HG03139 (cell line): ENCODE results near the gene CAND1.

Source experiments
- ATAC-seq: cut with Tn5 transposase; IDR thresholded peaks from one replicate; pipeline ENCODE4 v1.9.1; 2021; ENCODE audit not compliant: unreplicated experiment

Gene CAND1

GRCh38 chr12:67268896-67269632, at the start of gene CAND1:
TSS of gene CAND1 (plus strand) at chr12:67269358. CDS start at chr12:67269718, 360 bp downstream.
- peak; percentile 71 for ATAC-seq

- no peak for ATAC-seq
Observed at GRCh38 chr12:67220065-67220464, 49.1 kb upstream of the CAND1 start.

GRCh38 chr12:67222302-67222701, 46.9 kb upstream of the CAND1 start:
- ATAC-seq = no peak

GRCh38 chr12:67223225-67223624, 45.9 kb upstream of the CAND1 start:
- no peak for ATAC-seq

GRCh38 chr12:67237231-67237630, 31.9 kb upstream of the CAND1 start:
- no peak for ATAC-seq

DNA sequence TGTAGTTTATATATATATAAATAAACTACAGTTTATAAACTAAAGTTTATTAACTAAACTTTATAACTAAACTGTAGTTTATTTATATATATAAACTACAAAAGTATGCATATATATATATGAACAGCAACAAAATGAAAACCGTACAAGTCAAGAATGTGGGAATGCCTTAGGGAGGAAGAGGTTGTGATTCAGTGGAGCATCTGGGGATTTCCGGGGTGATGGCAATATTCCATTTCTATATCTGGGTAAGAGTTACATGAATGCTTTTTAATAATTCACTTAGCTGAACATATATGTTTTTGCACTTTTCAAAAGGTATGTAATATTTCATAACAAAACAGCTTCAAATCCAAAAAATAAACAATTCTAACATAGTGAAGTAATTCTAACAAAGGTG, 30.1 kb upstream of the CAND1 start:
- ATAC-seq = no peak

DNA sequence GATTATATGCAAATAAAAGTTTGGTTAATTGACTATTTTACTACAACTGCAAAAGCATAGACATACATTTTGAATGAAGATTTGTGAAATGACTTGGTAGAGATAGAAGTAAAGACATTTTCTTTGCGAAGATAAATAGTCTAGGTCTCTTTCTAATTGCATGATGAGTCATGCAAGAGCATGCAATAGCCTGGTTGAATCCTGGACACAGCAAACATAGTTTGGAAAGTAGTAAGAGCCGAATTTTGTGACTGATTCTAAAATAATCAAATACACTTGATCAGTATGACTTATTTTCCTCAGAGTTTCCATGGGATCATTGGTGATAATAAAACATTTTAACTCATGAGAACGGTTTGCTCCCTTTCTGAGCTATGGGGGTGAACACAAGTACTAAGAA, 27.7 kb upstream of the CAND1 start:
- no peak for ATAC-seq

DNA sequence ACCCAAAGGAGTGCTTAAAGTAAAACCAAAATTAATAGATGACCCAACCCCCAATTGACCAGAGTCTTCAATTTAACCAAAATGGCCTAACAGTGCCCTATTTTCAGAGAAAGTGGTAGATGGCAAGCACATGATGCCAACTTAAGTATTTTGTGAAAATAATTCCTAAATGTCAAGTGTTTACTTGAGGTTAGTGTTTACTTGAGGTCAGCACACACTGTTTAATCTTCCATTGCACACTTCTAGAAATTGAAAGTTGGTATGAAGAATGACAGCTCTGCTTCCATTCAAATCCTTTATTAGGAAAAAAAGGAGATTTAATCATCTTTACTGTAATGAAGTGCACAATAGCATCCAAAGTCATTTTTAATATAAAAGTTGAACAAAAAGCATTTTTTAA, 25.9 kb upstream of the CAND1 start:
- no peak for ATAC-seq

DNA sequence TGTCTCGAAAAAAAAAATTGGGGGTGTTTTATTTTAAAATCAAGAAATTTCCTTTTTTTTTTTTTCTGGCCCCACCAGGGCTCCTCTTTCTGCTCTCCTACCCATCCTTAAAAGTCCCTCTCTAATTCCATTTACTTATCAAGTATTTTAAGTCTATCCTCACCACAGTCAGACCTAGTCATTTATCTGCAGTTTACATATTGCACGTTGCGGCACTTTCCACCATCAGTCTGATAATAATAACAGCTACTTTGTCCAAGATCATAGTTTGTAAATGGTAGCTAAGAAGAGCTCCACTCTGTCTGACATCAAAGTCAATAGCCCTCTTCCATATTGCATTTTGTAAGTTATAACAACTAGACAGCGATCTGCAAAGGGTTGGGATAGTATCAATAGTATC, 23.6 kb upstream of the CAND1 start:
- no peak for ATAC-seq

GRCh38 chr12:67251012-67251411, 18.1 kb upstream of the CAND1 start:
- ATAC-seq = no peak

GRCh38 chr12:67254372-67255026, 14.7 kb upstream of the CAND1 start:
- no peak for ATAC-seq

DNA sequence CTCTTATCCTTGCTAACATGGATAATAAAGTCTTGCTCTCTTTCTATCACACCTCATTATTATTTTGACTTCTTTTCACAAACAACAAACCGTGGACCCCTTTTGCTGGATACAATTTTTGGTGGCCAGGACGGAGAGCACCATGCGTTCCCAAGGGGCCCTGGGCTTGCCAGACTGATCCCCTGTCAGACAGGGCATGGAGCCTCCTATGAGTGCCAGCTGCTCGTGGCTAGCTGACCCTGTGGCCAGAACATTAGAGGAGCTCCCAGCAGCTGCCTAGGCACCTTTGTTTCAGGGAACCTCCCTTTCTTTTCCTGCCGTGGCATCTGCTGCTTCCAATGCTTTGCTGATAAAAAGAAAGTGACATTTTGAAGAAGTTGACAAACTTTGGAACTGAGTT, 12.5 kb upstream of the CAND1 start:
- ATAC-seq = no peak

DNA sequence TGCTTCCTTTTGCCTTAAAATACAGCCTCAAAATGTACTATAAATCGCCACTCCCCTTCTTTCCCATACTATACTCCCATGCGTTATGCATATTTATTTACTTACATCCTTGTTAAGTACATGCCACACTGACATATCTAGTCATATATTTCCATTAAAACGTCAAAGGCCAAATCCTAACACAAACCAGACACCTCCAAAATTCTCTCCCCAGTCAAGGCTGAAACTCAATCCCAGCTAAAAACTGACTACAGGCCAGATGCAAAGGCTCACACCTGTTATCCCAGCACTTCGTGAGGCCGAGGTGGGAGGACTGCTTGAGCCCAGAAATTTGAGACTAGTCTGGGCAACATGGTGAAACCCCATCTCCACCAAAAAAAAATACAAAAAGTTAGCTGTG, 5.7 kb upstream of the CAND1 start:
- ATAC-seq = no peak

DNA sequence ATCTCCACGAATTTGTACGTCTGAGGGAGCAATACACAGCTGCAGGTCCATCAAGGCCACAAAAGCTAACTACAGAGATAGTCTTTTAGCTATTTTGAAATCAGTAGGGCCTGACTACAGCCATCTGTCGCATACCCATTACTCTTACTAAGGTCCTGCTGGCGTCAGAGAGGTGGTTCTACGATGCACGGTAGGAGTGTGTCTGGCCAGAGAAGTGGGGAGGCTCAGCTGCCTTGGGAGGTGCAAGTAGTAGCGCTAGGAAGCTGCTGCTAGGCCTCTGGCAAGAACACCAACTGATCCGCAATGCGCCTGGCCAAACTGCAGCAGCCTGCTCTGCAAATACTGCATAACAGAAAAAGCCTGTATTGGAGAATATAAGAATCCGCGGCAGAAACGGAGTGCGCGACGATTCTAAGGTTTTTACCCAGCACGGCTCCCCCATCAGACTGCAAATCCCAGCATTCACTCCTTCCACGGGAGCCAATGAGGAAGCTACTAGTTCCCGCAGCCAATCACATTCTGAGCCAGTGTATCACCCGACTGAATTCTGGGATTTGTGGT, 743 bp upstream of the CAND1 start:
- ATAC-seq = peak; percentile 75

DNA sequence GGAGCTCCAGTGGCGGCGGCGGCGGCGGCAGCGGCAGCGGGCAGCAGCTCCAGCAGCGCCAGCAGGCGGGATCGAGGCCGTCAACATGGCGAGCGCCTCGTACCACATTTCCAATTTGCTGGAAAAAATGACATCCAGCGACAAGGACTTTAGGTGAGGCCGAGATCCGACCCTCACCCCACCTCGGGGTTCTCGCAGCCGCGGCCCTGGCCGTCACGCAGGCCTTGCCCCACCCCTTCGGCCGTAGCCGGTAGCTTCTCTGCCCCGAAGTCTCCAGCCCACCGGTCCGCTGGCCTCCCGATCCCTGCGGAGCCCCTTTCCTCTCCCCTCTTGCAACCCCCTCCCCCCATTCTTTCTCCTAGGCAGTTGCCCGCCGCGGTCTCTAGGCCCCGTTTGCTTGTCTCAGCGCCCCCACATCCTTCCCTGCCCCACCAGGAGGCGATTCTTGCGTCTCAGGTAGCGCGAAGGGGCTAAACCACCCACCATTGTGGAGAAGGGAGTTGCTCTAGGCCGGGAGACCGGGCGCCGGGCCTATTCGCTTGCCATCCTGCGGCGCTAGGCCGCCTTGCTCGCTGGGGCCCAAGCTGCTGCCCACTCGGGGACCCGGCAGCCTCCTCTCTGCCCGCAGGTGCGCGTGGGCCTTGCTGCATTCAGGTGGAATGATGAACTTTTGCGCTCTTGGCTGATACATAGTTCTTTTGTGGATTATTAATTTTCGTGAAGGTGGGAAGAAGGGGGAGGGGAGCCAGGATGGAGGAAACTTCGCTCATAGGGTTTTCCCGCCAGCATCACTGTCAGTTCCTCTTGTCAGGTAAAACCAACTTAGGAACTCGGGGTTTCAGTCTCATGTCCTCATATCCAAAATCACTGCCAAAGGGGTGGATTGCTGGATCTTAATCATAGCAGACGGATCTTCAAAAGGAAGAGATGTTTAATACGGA, 745 bp downstream of the CAND1 start:
- ATAC-seq = peak; percentile 6

DNA sequence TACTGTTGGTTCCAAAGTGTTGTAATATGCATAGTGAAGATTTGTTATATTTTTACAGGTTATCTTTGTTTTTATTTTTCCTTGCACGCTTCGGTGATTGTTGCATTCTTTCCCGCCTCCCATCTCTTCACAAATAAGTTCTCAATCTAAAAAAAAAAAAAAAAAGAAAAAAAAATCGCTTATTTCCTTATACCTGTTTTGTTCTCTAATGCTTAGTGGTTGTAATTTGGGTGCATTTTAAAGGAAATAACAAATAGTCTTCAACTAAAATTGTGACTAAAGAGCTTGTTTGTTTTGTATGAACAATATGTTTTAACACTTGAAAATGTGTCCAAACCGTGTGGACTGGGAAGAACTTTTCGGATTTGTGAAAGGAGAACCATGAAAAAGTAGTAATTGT, 1.5 kb downstream of the CAND1 start:
- no peak for ATAC-seq

GRCh38 chr12:67271976-67272375, 2.8 kb downstream of the CAND1 start:
- no peak for ATAC-seq

DNA sequence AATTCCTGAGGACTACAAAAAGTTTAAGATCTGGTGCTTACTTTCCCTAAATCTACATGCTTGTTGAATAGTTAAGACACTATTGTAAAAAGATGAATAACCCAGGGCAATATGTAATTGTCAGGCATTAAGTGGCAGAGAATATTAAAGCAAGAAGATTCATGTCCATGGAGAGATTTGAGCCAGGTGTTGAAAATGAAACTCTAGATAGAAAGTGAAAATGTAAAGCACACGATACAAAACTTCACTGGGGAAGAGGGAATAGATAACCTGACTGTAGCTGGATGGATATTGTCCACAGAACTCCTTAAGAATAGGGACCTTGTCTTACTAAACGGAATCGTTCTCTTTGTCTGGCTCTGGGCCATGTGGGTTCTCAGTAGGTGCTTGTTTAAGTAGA, 5.0 kb downstream of the CAND1 start:
- ATAC-seq = no peak

DNA sequence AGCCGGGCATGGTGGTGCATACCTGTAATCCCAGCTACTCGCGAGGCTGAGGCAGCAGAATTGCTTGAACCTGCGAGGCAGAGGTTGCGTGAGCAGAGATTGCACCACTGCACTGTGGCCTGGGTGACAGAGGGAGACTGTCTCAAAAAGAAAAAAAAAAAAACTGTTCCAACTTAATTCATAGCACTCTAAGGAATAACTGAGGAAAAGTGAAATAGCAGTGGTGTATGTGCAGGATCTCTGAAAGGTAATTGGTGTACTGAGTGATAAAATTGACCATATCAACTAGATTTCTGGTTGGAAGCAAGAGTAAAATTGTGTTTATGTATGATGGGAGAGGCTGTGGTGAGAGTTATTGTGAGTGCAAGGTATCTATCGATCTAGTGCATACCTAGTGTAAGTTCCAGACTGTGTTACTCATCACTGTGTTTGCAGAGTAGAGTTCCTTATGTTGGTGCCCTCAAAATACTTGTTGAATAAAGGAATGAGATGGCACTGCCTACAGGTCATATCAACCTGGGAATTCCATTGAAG, 6.3 kb downstream of the CAND1 start:
- ATAC-seq = no peak

DNA sequence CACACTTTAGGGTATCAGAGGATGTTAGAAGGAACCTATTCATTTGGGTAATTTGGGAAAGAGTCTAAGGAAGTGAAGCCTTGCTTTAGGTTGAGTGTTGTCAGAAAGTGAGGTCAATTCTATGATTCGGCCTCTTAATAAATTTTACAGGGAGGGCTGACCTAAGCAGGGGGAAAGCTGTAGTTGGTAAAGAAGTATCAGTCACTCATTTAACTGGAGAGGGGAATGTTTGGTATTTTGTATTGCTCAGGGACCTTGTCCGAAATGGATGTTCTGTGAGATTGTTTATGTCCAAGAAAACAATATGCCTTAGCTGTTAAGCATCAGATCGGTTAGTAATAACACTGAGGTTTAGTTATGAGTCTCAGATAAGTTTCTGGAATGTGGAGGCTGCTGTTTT, 7.3 kb downstream of the CAND1 start:
- no peak for ATAC-seq

DNA sequence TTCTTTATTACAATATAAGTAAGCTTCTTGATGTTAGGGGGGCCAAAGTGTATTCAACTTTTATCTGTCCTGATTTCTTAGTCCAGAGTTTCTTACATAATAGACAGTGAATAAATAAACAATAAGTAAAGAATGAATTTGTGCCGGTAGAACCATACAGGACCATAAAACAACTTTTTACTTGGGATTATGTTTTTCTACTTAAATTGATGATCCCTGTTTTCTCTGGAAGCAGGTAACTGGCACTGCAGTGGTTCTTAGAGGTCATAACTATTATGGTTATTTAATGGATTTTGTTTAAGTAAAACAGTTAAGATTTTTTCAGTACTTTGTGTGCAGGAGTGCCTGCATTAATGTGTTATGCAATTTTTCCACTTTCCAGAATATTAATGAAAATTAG, 10.5 kb downstream of the CAND1 start:
- ATAC-seq = no peak
